ACC112 (cell line): ENCODE data around the gene NACC1.
A peak's percentile ranks its signal among the peaks of the same experiment; 100 is the strongest.
"Not testable (repeated sequence)": the region's sequence is repeated elsewhere in the genome, so short reads cannot be mapped to it uniquely, and the experiment has no call there.

Experiments used
- H2AFZ ChIP-seq: fragments of 200-600 bp; sonication (generic); one replicate; pipeline ENCODE4 v1.6.0; 2017; ENCODE audit warnings: antibody characterized with exemption, low read length; ENCODE audit not compliant: unreplicated experiment
- H3K27ac ChIP-seq: fragments of 200-600 bp; sonication (generic); 2 replicates; pipeline ENCODE4 v1.5.1; 2014; ENCODE audit warnings: low read depth, mild to moderate bottlenecking, antibody characterized with exemption, low read length, moderate library complexity
- H3K27me3 ChIP-seq: fragments of 200-600 bp; sonication (generic); 2 replicates; pipeline ENCODE4 v1.6.1; 2014; ENCODE audit warnings: mild to moderate bottlenecking, antibody characterized with exemption, low read length, moderate library complexity, mixed read lengths; ENCODE audit not compliant: insufficient read depth
- H3K36me3 ChIP-seq: fragments of 200-600 bp; sonication (generic); 2 replicates; pipeline ENCODE4 v1.6.1; 2016; ENCODE audit warnings: mild to moderate bottlenecking, antibody characterized with exemption, low read length, moderate library complexity, mixed read lengths; ENCODE audit not compliant: insufficient read depth
- H3K4me1 ChIP-seq: fragments of 200-600 bp; sonication (generic); one replicate; pipeline ENCODE4 v1.6.1; 2016; ENCODE audit warnings: low read length, mixed read lengths; ENCODE audit not compliant: insufficient read depth, unreplicated experiment, control insufficient read depth
- H3K4me3 ChIP-seq: fragments of 200-600 bp; sonication (generic); 2 replicates; pipeline ENCODE4 v1.5.1; 2014; ENCODE audit warnings: mild to moderate bottlenecking, low read depth, low read length
- H3K79me2 ChIP-seq: fragments of 200-600 bp; sonication (generic); one replicate; pipeline ENCODE4 v1.6.0; 2016; ENCODE audit warnings: low read length; ENCODE audit not compliant: control insufficient read depth, unreplicated experiment, insufficient read depth

Gene NACC1

GRCh38 chr19:13173139-13173737, 55.2 kb downstream of the NACC1 start:
- Histone ChIP-seq H2AFZ (no peak overlapping the region), H3K27ac (no peak overlapping the region)

DNA sequence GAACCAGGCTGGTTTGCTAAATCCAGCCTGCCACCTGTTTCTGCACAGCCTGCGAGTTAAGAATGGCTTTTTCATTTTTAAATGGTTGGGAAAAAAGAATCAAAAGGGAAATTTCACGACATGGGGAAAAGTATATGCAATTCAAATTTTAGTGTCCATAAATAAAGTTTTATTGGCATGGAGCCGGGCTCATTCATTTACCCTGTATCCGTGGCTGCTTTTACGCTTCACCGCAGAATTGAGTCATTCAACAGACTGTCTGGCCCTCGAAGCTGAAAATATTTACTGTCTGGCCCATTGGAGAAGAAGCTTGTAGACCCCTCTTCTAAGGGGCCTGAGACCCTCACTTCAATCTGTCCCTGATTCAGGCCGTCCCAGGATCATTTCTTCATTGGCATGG, 58.3 kb downstream of the NACC1 start:
- Histone ChIP-seq H3K4me3 (no peak overlapping the region), H3K36me3 (no peaks in the 10 kb centered on the region), H3K4me1 (peaks cover 14% of the 10 kb centered on the region), H3K27me3 (no peaks in the 10 kb centered on the region), H3K27ac (no peak overlapping the region), H3K79me2 (no peaks in the 10 kb centered on the region), H2AFZ (no peak overlapping the region)

More at GRCh38 chr19:13173139-13173737, 55.2 kb downstream of the NACC1 start:
- Histone ChIP-seq H3K36me3 (no peaks in the 10 kb centered on the region), H3K79me2 (no peaks in the 10 kb centered on the region), H3K4me3 (no peak overlapping the region), H3K4me1 (peaks cover 25% of the 10 kb centered on the region), H3K27me3 (no peaks in the 10 kb centered on the region)

- H3K27me3 ChIP-seq, H3K79me2 ChIP-seq, H3K36me3 ChIP-seq, H3K4me1 ChIP-seq, H3K27ac ChIP-seq, H2AFZ ChIP-seq, H3K4me3 ChIP-seq: not testable (repeated sequence)
Observed at GRCh38 chr19:13177584-13177983, 59.5 kb downstream of the NACC1 start.

DNA sequence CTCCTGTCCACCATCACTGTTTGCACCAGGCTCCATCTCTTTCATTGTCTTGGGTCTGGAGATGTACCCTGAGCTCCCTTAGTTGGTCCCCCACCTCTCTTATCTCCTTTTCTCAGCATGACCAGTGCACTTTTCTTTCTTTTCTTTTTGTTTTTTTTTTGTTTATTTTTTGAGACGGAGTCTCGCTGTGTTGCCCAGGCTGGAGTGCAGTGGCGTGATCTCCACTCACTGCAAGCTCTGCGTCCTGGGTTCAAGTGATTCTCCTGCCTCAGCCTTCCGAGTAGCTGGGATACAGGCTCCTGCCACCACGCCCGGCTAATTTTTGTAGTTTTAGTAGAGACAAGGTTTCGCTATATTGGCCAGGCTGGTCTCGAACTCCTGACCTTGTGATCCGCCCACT, 60.2 kb downstream of the NACC1 start:
- not testable (repeated sequence) for H3K27me3 ChIP-seq, H3K36me3 ChIP-seq, H3K27ac ChIP-seq, H3K4me1 ChIP-seq, H2AFZ ChIP-seq, H3K79me2 ChIP-seq, H3K4me3 ChIP-seq

DNA sequence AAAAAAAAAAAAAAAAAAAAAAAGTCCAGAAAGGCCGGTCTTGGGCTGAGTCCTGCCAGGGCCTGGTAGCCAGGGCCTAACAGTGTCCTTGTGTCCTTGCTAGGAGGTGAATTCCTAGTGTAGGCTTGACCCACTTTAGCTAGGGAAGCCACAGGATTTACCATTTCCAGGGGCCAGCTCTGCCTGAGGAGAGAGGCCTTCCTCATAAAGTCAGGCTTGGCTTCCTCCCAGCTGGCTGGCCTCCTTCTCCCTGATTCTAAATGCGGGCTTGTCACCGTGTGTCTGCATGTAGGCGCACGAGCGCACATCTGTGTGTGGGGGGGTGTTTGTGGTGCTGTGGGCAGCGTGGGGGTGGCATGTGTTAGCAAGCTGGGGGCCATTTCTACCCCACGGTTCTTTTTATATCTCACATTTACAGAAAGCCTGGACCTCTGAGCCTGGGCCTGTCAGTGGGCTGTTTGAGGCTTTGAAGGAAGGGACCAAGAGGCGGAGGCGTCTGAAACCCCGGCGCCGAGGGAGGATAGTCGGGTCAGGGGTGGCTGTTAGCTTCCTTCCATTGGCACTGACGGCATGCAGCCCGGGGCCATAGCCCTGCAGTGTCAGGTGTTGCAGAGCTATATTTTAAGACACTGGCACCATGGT, 63.8 kb downstream of the NACC1 start:
- H3K27ac ChIP-seq: no peak overlapping the region
- no peaks in the 10 kb centered on the region for H3K36me3 ChIP-seq
- H3K27me3 ChIP-seq: no peaks in the 10 kb centered on the region
- no peak overlapping the region for H3K4me3 ChIP-seq
- H3K4me1 ChIP-seq: no peaks in the 10 kb centered on the region
- H2AFZ ChIP-seq: peak overlapping the region; percentile 37
- no peaks in the 10 kb centered on the region for H3K79me2 ChIP-seq

DNA sequence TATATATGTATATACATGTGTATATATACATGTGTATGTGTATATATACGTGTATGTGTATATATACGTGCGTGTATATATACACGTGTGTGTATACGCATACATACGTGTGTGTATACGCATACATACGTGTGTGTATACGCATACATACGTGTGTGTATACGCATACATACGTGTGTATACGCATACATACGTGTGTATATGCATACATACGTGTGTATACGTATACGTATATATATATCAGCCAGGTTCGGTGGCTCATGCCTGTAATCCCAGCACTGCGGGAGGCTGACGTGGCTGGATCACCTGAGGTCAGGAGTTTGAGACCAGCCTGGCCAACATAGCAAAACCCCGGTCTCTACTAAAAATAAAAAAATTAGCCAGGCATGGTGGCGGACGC, 66.9 kb downstream of the NACC1 start:
- not testable (repeated sequence) for H3K27ac ChIP-seq, H2AFZ ChIP-seq, H3K4me1 ChIP-seq, H3K27me3 ChIP-seq, H3K79me2 ChIP-seq, H3K36me3 ChIP-seq, H3K4me3 ChIP-seq

DNA sequence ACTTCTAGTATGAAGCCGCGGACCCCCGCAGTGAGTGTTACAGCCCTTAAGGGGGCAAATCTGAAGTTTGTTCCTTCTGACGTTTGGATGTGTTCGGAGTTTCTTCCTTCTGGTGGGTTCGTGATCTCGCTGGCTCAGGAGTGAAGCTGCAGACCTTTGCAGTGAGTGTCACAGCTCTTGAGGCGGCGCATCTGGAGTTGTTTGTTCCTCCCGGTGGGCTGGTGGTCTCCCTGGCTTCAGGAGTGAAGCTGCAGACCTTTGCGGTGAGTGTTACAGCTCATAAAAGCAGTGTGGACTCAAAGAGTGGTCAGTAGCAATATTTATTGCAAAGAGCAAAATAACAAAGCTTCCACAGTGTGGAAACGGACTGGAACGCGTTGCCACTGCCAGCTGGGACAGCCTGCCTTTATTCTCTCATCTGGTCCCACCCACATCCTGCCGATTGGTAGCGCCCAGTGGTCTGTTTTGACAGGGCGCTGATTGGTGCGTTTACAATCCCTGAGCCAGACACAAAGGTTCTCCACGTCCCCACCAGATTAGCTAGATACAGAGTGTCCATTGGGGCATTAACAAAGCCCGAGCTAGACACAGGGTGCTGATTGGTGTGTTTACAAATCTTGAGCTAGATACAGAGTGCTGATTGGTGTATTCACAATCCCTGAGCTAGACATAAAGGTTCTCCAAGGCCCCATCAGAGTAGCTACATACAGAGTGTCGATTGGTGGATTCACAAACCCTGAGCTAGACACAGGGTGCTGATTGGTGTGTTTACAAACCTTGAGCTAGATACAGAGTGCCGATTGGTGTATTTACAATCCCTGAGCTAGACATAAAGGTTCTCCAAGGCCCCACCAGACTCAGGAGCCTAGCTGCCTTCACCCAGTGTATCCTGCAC, 67.9 kb downstream of the NACC1 start:
- H2AFZ ChIP-seq, H3K4me1 ChIP-seq, H3K79me2 ChIP-seq, H3K36me3 ChIP-seq, H3K27me3 ChIP-seq, H3K27ac ChIP-seq, H3K4me3 ChIP-seq: not testable (repeated sequence)

- H3K79me2 ChIP-seq, H3K4me3 ChIP-seq, H3K36me3 ChIP-seq, H2AFZ ChIP-seq, H3K4me1 ChIP-seq, H3K27me3 ChIP-seq, H3K27ac ChIP-seq: not testable (repeated sequence)
Observed at GRCh38 chr19:13186688-13187087, 68.6 kb downstream of the NACC1 start.

DNA sequence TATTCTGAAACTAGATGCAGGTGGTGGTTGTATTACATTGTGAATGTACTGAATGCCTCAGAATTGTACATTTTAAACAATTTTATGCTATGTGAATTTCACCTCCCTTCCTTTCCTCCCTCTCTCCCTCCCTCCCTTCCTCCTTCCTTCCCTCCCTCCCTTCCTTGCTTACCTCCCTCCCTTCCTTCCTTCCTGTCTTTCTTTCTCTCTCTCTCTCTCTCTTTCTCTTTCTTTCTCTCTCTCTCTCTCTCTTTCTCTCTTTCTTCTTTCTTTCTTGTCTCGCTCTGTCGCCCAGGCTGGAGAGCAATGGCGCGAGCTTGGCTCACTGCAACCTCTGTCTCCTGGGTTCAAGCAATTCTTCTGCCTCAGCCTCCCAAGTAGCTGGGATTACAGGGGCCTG, 69.4 kb downstream of the NACC1 start:
- Histone ChIP-seq H3K36me3 (no peaks in the 10 kb centered on the region), H3K79me2 (no peaks in the 10 kb centered on the region), H3K27ac (no peak overlapping the region), H3K4me1 (no peaks in the 10 kb centered on the region), H3K27me3 (no peaks in the 10 kb centered on the region), H3K4me3 (no peak overlapping the region), H2AFZ (no peak overlapping the region)

- H3K4me1 ChIP-seq: no peaks in the 10 kb centered on the region
- no peaks in the 10 kb centered on the region for H3K79me2 ChIP-seq
- H3K36me3 ChIP-seq: no peaks in the 10 kb centered on the region
- no peaks in the 10 kb centered on the region for H3K27me3 ChIP-seq
- H2AFZ ChIP-seq: no peak overlapping the region
- no peak overlapping the region for H3K4me3 ChIP-seq
- no peak overlapping the region for H3K27ac ChIP-seq
Observed at GRCh38 chr19:13189600-13189999, 71.5 kb downstream of the NACC1 start.
